WTC11 (cell line): ENCODE data around the gene TRAF2. TPM values are rescaled to one million over a fixed set of nuclear protein-coding genes. Genes with fewer than 3 reads are reported as not detected.
A peak's percentile ranks its signal among the peaks of the same experiment; 100 is the strongest.

Source experiments
- ATAC-seq: fragments of 200-7000 bp; cut with Tn5 transposase; 2 replicates; pipeline ENCODE4 v1.10.0; 2021; ENCODE audit warnings: mild to moderate bottlenecking, moderate library complexity
- CTCF ChIA-PET: fragments of 300-600 bp; sonication (Branson Sonifier 250); formaldehyde crosslinking; loops from one replicate; lab custom pipeline; 2021; ENCODE audit warnings: antibody characterized with exemption; lab: Charles Lee
- POLR2A ChIA-PET: fragments of 350-600 bp; sonication (Branson Sonifier 250); formaldehyde crosslinking; loops from one replicate; lab custom pipeline; 2021; ENCODE audit warnings: antibody characterized with exemption; lab: Charles Lee
- DNase-seq: peaks from one replicate; pipeline ENCODE4 v3.0.0; 2021; ENCODE audit warnings: low spot score
- H3K27ac Mint-ChIP-seq: 2 replicates; pipeline ENCODE4 v1.8.0; 2021; ENCODE audit warnings: mixed read lengths
- H3K27me3 Mint-ChIP-seq: 2 replicates; pipeline ENCODE4 v1.8.0; 2021; ENCODE audit warnings: low read depth, mild to moderate bottlenecking, moderate library complexity, mixed read lengths
- H3K36me3 Mint-ChIP-seq: 2 replicates; pipeline ENCODE4 v1.8.0; 2021; ENCODE audit warnings: mixed read lengths
- H3K4me1 Mint-ChIP-seq: 2 replicates; pipeline ENCODE4 v1.8.0; 2022; ENCODE audit warnings: mixed read lengths
- H3K4me3 Mint-ChIP-seq: 2 replicates; pipeline ENCODE4 v1.8.0; 2021; ENCODE audit warnings: mild to moderate bottlenecking, moderate library complexity, mixed read lengths
- H3K9me3 Mint-ChIP-seq: 2 replicates; pipeline ENCODE4 v1.8.0; 2021; ENCODE audit warnings: mixed read lengths
- AFF4 ChIP-seq: sonication (generic); formaldehyde crosslinking; IDR thresholded peaks from 2 replicates; pipeline ENCODE4 v1.8.1; 2023; ENCODE audit warnings: mild to moderate bottlenecking, missing genetic modification reagents, borderline replicate concordance
- ELF4 ChIP-seq: sonication (generic); formaldehyde crosslinking; IDR thresholded peaks from 2 replicates; pipeline ENCODE4 v1.8.1; 2022; ENCODE audit warnings: low read depth, mild to moderate bottlenecking, moderate library complexity, missing genetic modification reagents
- ESRRA ChIP-seq: sonication (generic); formaldehyde crosslinking; IDR thresholded peaks from 2 replicates; pipeline ENCODE4 v1.8.1; 2022; ENCODE audit warnings: mild to moderate bottlenecking, missing genetic modification reagents, borderline replicate concordance
- FOXP1 ChIP-seq: sonication (generic); formaldehyde crosslinking; IDR thresholded peaks from 2 replicates; pipeline ENCODE4 v1.8.0; 2022; ENCODE audit warnings: missing genetic modification reagents, mild to moderate bottlenecking, moderate library complexity, borderline replicate concordance
- JUN ChIP-seq: sonication (generic); formaldehyde crosslinking; IDR thresholded peaks from 2 replicates; pipeline ENCODE4 v1.8.0; 2023; ENCODE audit warnings: mild to moderate bottlenecking, missing genetic modification reagents
- MXD4 ChIP-seq: fragments of 250-450 bp; sonication (Bioruptor Pico); IDR thresholded peaks from 2 replicates; pipeline ENCODE4 v1.8.0; 2021; ENCODE audit warnings: mild to moderate bottlenecking, moderate library complexity, borderline replicate concordance
- PRDM15 ChIP-seq: sonication (generic); formaldehyde crosslinking; IDR thresholded peaks from 2 replicates; pipeline ENCODE4 v1.8.0; 2022; ENCODE audit warnings: missing genetic modification reagents
- TP53 ChIP-seq: sonication (generic); formaldehyde crosslinking; IDR thresholded peaks from 2 replicates; pipeline ENCODE4 v1.8.1; 2023; ENCODE audit warnings: mild to moderate bottlenecking, missing genetic modification reagents
- total RNA-seq: library from RNA; stranded (reverse); gene quantifications from 3 replicates; pipeline ENCODE4 v1.2.3, GENCODE V29; 2021
- TF ChIP-seq, protein P1 (sequence below): fragments of 200-600 bp; IDR thresholded peaks from 2 replicates; pipeline ENCODE4 v1.8.0; 2022; ENCODE audit warnings: antibody characterized with exemption
- TF ChIP-seq, protein P2 (sequence below): fragments of 250-450 bp; sonication (Bioruptor Pico); IDR thresholded peaks from 2 replicates; pipeline ENCODE4 v1.9.0; 2021; ENCODE audit warnings: mild to moderate bottlenecking
- TF ChIP-seq, protein P3 (sequence below): sonication (generic); formaldehyde crosslinking; conservative IDR thresholded peaks from 2 replicates; pipeline ENCODE4 v1.8.1; 2023; ENCODE audit warnings: mild to moderate bottlenecking, low read depth, missing genetic modification reagents, moderate library complexity
- TF ChIP-seq, protein P4 (sequence below): sonication (generic); formaldehyde crosslinking; IDR thresholded peaks from 2 replicates; pipeline ENCODE4 v1.8.0; 2023; ENCODE audit warnings: missing genetic modification reagents

Gene TRAF2
- total RNA-seq, 1 experiment from 2014 or later: 55.0 TPM

GRCh38 chr9:136927343-136928271 is 41.3 kb downstream of the TRAF2 start:
- no peaks in the 10 kb centered on the region for H3K9me3 Mint-ChIP-seq
- DNase-seq (no peak), ATAC-seq (no peak)
- H3K36me3 Mint-ChIP-seq: peaks cover 40% of the 10 kb centered on the region
- ChIA-PET POLR2A (no interaction called here), CTCF (interaction anchor here (1.7 kb wide), 1 partner anchor 11 kb away, joined by 6 read pairs; no protein-coding TSS in a partner anchor)
- no peaks in the 10 kb centered on the region for H3K27me3 Mint-ChIP-seq
- no peaks in the 10 kb centered on the region for H3K4me1 Mint-ChIP-seq
- H3K4me3 Mint-ChIP-seq: no peak overlapping the region
- H3K27ac Mint-ChIP-seq: peak overlapping the region; percentile 37; the same call in 1 of the 2 replicates
- TF ChIP-seq PRDM15 (CRISPR knock-in tag) (no peak), AFF4 (no peak)
- TF ChIP-seq, protein P1, sequence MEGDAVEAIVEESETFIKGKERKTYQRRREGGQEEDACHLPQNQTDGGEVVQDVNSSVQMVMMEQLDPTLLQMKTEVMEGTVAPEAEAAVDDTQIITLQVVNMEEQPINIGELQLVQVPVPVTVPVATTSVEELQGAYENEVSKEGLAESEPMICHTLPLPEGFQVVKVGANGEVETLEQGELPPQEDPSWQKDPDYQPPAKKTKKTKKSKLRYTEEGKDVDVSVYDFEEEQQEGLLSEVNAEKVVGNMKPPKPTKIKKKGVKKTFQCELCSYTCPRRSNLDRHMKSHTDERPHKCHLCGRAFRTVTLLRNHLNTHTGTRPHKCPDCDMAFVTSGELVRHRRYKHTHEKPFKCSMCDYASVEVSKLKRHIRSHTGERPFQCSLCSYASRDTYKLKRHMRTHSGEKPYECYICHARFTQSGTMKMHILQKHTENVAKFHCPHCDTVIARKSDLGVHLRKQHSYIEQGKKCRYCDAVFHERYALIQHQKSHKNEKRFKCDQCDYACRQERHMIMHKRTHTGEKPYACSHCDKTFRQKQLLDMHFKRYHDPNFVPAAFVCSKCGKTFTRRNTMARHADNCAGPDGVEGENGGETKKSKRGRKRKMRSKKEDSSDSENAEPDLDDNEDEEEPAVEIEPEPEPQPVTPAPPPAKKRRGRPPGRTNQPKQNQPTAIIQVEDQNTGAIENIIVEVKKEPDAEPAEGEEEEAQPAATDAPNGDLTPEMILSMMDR: no peak
- TF ChIP-seq, protein P2, sequence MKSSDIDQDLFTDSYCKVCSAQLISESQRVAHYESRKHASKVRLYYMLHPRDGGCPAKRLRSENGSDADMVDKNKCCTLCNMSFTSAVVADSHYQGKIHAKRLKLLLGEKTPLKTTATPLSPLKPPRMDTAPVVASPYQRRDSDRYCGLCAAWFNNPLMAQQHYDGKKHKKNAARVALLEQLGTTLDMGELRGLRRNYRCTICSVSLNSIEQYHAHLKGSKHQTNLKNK (CRISPR knock-in tag): no peak
- TF ChIP-seq, protein P3, sequence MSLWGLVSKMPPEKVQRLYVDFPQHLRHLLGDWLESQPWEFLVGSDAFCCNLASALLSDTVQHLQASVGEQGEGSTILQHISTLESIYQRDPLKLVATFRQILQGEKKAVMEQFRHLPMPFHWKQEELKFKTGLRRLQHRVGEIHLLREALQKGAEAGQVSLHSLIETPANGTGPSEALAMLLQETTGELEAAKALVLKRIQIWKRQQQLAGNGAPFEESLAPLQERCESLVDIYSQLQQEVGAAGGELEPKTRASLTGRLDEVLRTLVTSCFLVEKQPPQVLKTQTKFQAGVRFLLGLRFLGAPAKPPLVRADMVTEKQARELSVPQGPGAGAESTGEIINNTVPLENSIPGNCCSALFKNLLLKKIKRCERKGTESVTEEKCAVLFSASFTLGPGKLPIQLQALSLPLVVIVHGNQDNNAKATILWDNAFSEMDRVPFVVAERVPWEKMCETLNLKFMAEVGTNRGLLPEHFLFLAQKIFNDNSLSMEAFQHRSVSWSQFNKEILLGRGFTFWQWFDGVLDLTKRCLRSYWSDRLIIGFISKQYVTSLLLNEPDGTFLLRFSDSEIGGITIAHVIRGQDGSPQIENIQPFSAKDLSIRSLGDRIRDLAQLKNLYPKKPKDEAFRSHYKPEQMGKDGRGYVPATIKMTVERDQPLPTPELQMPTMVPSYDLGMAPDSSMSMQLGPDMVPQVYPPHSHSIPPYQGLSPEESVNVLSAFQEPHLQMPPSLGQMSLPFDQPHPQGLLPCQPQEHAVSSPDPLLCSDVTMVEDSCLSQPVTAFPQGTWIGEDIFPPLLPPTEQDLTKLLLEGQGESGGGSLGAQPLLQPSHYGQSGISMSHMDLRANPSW: no peak
- TF ChIP-seq, all 79 proteins: peak for 0

- DNase-seq: no peak
- no peaks in the 10 kb centered on the region for H3K4me1 Mint-ChIP-seq
- H3K4me3 Mint-ChIP-seq: no peak overlapping the region
- POLR2A ChIA-PET: interaction anchor here (0.6 kb wide), 1 partner anchor 244 kb away, joined by 9 read pairs; the partner anchor contains the start of gene TMEM210
- H3K27ac Mint-ChIP-seq: peak overlapping the region; percentile 16; the same call in 1 of the 2 replicates
- H3K9me3 Mint-ChIP-seq: no peaks in the 10 kb centered on the region
- H3K27me3 Mint-ChIP-seq: no peaks in the 10 kb centered on the region
- CTCF ChIA-PET: interaction anchor here (0.6 to 0.7 kb wide), 2 partner anchors 60 to 114 kb away, joined by 3 to 4 read pairs; no protein-coding TSS in a partner anchor
- H3K36me3 Mint-ChIP-seq: peaks cover 46% of the 10 kb centered on the region
- peak; percentile 28; the same call in 1 of the 2 replicates for ATAC-seq
- TF ChIP-seq ELF4 (no peak), MXD4 (CRISPR knock-in tag) (no peak), JUN (CRISPR knock-in tag) (no peak), ESRRA (CRISPR knock-in tag) (no peak), PRDM15 (CRISPR knock-in tag) (no peak), FOXP1 (no peak), TP53 (CRISPR knock-in tag) (no peak)
- TF ChIP-seq, protein P4, sequence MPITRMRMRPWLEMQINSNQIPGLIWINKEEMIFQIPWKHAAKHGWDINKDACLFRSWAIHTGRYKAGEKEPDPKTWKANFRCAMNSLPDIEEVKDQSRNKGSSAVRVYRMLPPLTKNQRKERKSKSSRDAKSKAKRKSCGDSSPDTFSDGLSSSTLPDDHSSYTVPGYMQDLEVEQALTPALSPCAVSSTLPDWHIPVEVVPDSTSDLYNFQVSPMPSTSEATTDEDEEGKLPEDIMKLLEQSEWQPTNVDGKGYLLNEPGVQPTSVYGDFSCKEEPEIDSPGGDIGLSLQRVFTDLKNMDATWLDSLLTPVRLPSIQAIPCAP (CRISPR knock-in tag): no peak
These were observed 42.3 kb downstream of the TRAF2 start for GRCh38 chr9:136928591-136928990.
